ENCODE results near the gene LARGE1. TPM values are rescaled to one million over a fixed set of nuclear protein-coding genes. Genes with fewer than 3 reads are reported as not detected.

Gene LARGE1
- total and polyA plus RNA-seq, 2 of the 8 experiments (the other 6 are each of a cell fraction or from before 2014, with no cell fraction given) = 43.7 to 83.0 TPM

DNA sequence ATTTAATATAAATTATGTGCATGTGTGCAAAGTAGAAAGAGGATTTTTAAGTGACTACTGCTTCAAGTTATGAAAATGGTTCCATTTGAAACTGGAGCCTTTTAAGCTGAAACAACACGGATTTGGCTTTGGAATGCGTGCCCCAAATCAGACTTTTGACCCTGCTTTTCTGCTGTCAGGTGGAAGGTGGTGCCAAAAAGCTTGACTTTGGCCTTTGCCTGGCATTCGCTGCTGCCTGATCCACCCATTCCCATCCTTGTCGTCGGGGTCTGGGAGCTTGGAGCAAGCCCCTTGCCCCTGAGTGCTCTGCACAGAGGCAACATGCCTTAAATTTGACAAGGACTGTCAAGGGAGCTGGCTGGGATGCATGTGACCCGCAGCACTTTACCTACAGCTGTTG, 526.8 kb downstream of the LARGE1 start (continued):
- TF ChIP-seq, protein P1, sequence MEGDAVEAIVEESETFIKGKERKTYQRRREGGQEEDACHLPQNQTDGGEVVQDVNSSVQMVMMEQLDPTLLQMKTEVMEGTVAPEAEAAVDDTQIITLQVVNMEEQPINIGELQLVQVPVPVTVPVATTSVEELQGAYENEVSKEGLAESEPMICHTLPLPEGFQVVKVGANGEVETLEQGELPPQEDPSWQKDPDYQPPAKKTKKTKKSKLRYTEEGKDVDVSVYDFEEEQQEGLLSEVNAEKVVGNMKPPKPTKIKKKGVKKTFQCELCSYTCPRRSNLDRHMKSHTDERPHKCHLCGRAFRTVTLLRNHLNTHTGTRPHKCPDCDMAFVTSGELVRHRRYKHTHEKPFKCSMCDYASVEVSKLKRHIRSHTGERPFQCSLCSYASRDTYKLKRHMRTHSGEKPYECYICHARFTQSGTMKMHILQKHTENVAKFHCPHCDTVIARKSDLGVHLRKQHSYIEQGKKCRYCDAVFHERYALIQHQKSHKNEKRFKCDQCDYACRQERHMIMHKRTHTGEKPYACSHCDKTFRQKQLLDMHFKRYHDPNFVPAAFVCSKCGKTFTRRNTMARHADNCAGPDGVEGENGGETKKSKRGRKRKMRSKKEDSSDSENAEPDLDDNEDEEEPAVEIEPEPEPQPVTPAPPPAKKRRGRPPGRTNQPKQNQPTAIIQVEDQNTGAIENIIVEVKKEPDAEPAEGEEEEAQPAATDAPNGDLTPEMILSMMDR (IDR thresholded peaks at IDR 0.05; ENCODE audit: control extremely low read depth in 1 of 3, insufficient read depth in 1 of 3, low read depth in 1 of 3, low read length in 3 of 3) = no peak
- TF ChIP-seq POLR2A (IDR thresholded peaks at IDR 0.05; ENCODE audit: control extremely low read depth in 1 of 2, low read depth in 2 of 2, low read length in 2 of 2) (no peak), HDAC6 (IDR thresholded peaks at IDR 0.05; ENCODE audit: low read depth, low read length) (no peak), BACH1 (IDR thresholded peaks at IDR 0.05; ENCODE audit: low read length) (no peak), TAF1 (IDR thresholded peaks at IDR 0.05; ENCODE audit: low read depth, low read length) (no peak)
